Activated naive CD4-positive, alpha-beta T cell treated with anti-CD3 and anti-CD28 coated beads, Interleukin-2, amount 10 ng/mL, durations not matched to agents 7 days and 5 days (primary cell): Measurements from ENCODE around the gene MVP.
"Not testable (repeated sequence)": the region's sequence is repeated elsewhere in the genome, so short reads cannot be mapped to it uniquely, and the experiment has no call there.

Experiments
- CTCF ChIA-PET: fragments of 350-600 bp; sonication (Branson Sonifier 250); formaldehyde crosslinking; loops from one replicate; lab custom pipeline; 2021; ENCODE audit warnings: antibody characterized with exemption; lab: Charles Lee
- DNase-seq: peaks from one replicate; pipeline ENCODE4 v3.0.0-alpha.2; 2020
- H3K27ac Mint-ChIP-seq: one replicate; pipeline ENCODE4 v1.8.0; 2021; ENCODE audit warnings: mild to moderate bottlenecking, moderate library complexity, mixed read lengths
- H3K27me3 Mint-ChIP-seq: one replicate; pipeline ENCODE4 v1.8.0; 2021; ENCODE audit warnings: mild to moderate bottlenecking, mixed read lengths
- H3K36me3 Mint-ChIP-seq: one replicate; pipeline ENCODE4 v1.8.0; 2021; ENCODE audit warnings: mixed read lengths
- H3K4me1 Mint-ChIP-seq: one replicate; pipeline ENCODE4 v1.8.0; 2021; ENCODE audit warnings: mixed read lengths
- H3K4me3 Mint-ChIP-seq: one replicate; pipeline ENCODE4 v1.8.0; 2021; ENCODE audit warnings: mild to moderate bottlenecking, moderate library complexity, mixed read lengths
- H3K9me3 Mint-ChIP-seq: one replicate; pipeline ENCODE4 v1.8.0; 2021; ENCODE audit warnings: mixed read lengths

The MVP gene

GRCh38 chr16:29820271-29820701, at the start of gene MVP:
Gene MVP, plus strand, starts transcription at chr16:29820462. Its CDS starts 10,088 bp downstream, at chr16:29830550.
- DNase-seq, result peak; percentile 72
- Mint-ChIP-seq H3K27ac (peak within 1 kb of the TSS; percentile 95), H3K27me3 (peaks cover 4% of the 10 kb centered on the region), H3K4me1 (peaks cover 76% of the 10 kb centered on the region), H3K4me3 (peak within 1 kb of the TSS; percentile 92), H3K9me3 (no peaks in the 10 kb centered on the region), H3K36me3 (peaks cover 45% of the 10 kb centered on the region)
- CTCF ChIA-PET, result interaction anchor here (7.8 to 9.2 kb wide), 2 partner anchors 13 to 28 kb away, joined by 59 to 103 read pairs; partner anchors contain the start of gene MAZ

GRCh38 chr16:29772330-29772729, 47.9 kb upstream of the MVP start:
- H3K36me3 Mint-ChIP-seq, H3K4me3 Mint-ChIP-seq, H3K4me1 Mint-ChIP-seq, DNase-seq, H3K9me3 Mint-ChIP-seq, H3K27ac Mint-ChIP-seq: not testable (repeated sequence)
- CTCF ChIA-PET, result interaction anchor here (0.8 kb wide), 1 partner anchor 73 kb away, joined by 4 read pairs; no protein-coding TSS in a partner anchor
- peaks cover 23% of the 10 kb centered on the region for H3K27me3 Mint-ChIP-seq

- no peak overlapping the region for H3K4me3 Mint-ChIP-seq
- CTCF ChIA-PET, result no interaction called here
- no peak for DNase-seq
- no peaks in the 10 kb centered on the region for H3K9me3 Mint-ChIP-seq
- peaks cover 44% of the 10 kb centered on the region for H3K27me3 Mint-ChIP-seq
- peaks cover 2% of the 10 kb centered on the region for H3K4me1 Mint-ChIP-seq
- H3K36me3 Mint-ChIP-seq, result no peaks in the 10 kb centered on the region
- no peak overlapping the region for H3K27ac Mint-ChIP-seq
Observed at GRCh38 chr16:29774730-29775129, 45.5 kb upstream of the MVP start.

- Mint-ChIP-seq H3K27me3 (peaks cover 53% of the 10 kb centered on the region), H3K4me3 (no peak overlapping the region), H3K36me3 (no peaks in the 10 kb centered on the region), H3K4me1 (no peaks in the 10 kb centered on the region), H3K27ac (no peak overlapping the region), H3K9me3 (no peaks in the 10 kb centered on the region)
- DNase-seq, result no peak
- CTCF ChIA-PET, result interaction anchor here (0.7 kb wide), 1 partner anchor 257 kb away, joined by 3 read pairs; no protein-coding TSS in a partner anchor
Observed at GRCh38 chr16:29775742-29776408, 44.4 kb upstream of the MVP start.

GRCh38 chr16:29777576-29778350, 42.5 kb upstream of the MVP start, which contains the start of gene ZG16:
Gene ZG16, plus strand, starts transcription at chr16:29778256. Its CDS starts 1,011 bp downstream, at chr16:29779267.
- no peak for DNase-seq
- no peaks in the 10 kb centered on the region for H3K9me3 Mint-ChIP-seq
- peaks cover 64% of the 10 kb centered on the region for H3K27me3 Mint-ChIP-seq
- no peaks in the 10 kb centered on the region for H3K4me1 Mint-ChIP-seq
- no peak within 1 kb of the TSS for H3K27ac Mint-ChIP-seq
- CTCF ChIA-PET, result interaction anchor here (1.2 kb wide), 1 partner anchor 16 kb away, joined by 4 read pairs; no protein-coding TSS in a partner anchor
- no peaks in the 10 kb centered on the region for H3K36me3 Mint-ChIP-seq
- H3K4me3 Mint-ChIP-seq, result no peak within 1 kb of the TSS

GRCh38 chr16:29779474-29779873, 40.8 kb upstream of the MVP start:
- Mint-ChIP-seq H3K27ac (no peak overlapping the region), H3K4me3 (no peak overlapping the region), H3K9me3 (no peaks in the 10 kb centered on the region), H3K4me1 (peaks cover 9% of the 10 kb centered on the region), H3K36me3 (no peaks in the 10 kb centered on the region), H3K27me3 (peaks cover 62% of the 10 kb centered on the region)
- CTCF ChIA-PET, result interaction anchor here (1.1 kb wide), 1 partner anchor 10 kb away, joined by 3 read pairs; no protein-coding TSS in a partner anchor
- no peak for DNase-seq

- H3K4me3 Mint-ChIP-seq, H3K36me3 Mint-ChIP-seq, H3K9me3 Mint-ChIP-seq, H3K27ac Mint-ChIP-seq, DNase-seq: not testable (repeated sequence)
- CTCF ChIA-PET, result interaction anchor here (0.9 to 4.0 kb wide), 4 partner anchors 24 to 82 kb away, joined by 3 to 27 read pairs (median 8); no protein-coding TSS in a partner anchor
- H3K27me3 Mint-ChIP-seq, result peaks cover 41% of the 10 kb centered on the region
- peaks cover 21% of the 10 kb centered on the region for H3K4me1 Mint-ChIP-seq
Observed at GRCh38 chr16:29783094-29783953, 36.9 kb upstream of the MVP start.

- Mint-ChIP-seq H3K36me3 (no peaks in the 10 kb centered on the region), H3K4me3 (no peak overlapping the region), H3K4me1 (peaks cover 27% of the 10 kb centered on the region), H3K27me3 (peaks cover 33% of the 10 kb centered on the region), H3K9me3 (no peaks in the 10 kb centered on the region), H3K27ac (no peak overlapping the region)
- DNase-seq, result peak; percentile 46
- CTCF ChIA-PET, result interaction anchor here (0.9 to 4.0 kb wide), 15 partner anchors 13 to 83 kb away, joined by 3 to 27 read pairs (median 6); partner anchors contain the start of gene PAGR1
Observed at GRCh38 chr16:29784157-29784556, 36.1 kb upstream of the MVP start.

- CTCF ChIA-PET, result interaction anchor here (0.6 to 4.0 kb wide), 17 partner anchors 8 to 84 kb away, joined by 3 to 27 read pairs (median 6); partner anchors contain the start of gene PAGR1
Observed at GRCh38 chr16:29784901-29785500, 35.3 kb upstream of the MVP start.

GRCh38 chr16:29787155-29787554, 33.1 kb upstream of the MVP start:
- not testable (repeated sequence) for H3K27me3 Mint-ChIP-seq
- peaks cover 13% of the 10 kb centered on the region for H3K36me3 Mint-ChIP-seq
- CTCF ChIA-PET, result interaction anchor here (1.0 to 4.0 kb wide), 3 partner anchors 49 to 86 kb away, joined by 4 to 27 read pairs (median 13); no protein-coding TSS in a partner anchor

More at GRCh38 chr16:29784901-29785500, 35.3 kb upstream of the MVP start:
- H3K4me1 Mint-ChIP-seq, result peaks cover 31% of the 10 kb centered on the region
- peak overlapping the region; percentile 50 for H3K27ac Mint-ChIP-seq
- peaks cover 24% of the 10 kb centered on the region for H3K27me3 Mint-ChIP-seq
- peak; percentile 79 for DNase-seq
- peak overlapping the region; percentile 25 for H3K4me3 Mint-ChIP-seq
- H3K9me3 Mint-ChIP-seq, result no peaks in the 10 kb centered on the region
- H3K36me3 Mint-ChIP-seq, result no peaks in the 10 kb centered on the region

GRCh38 chr16:29789775-29790182, 30.5 kb upstream of the MVP start:
- Mint-ChIP-seq H3K4me3 (peak overlapping the region; percentile 96), H3K36me3 (peaks cover 33% of the 10 kb centered on the region), H3K9me3 (no peaks in the 10 kb centered on the region), H3K4me1 (peaks cover 55% of the 10 kb centered on the region), H3K27ac (peak overlapping the region; percentile 96), H3K27me3 (no peaks in the 10 kb centered on the region)
- DNase-seq, result no peak
- CTCF ChIA-PET, result interaction anchor here (0.5 to 2.3 kb wide), 16 partner anchors 9 to 245 kb away, joined by 3 to 17 read pairs (median 4); partner anchors contain the start of gene PAGR1

More at GRCh38 chr16:29787155-29787554, 33.1 kb upstream of the MVP start:
- DNase-seq, H3K4me3 Mint-ChIP-seq, H3K9me3 Mint-ChIP-seq, H3K27ac Mint-ChIP-seq: not testable (repeated sequence)
- peaks cover 45% of the 10 kb centered on the region for H3K4me1 Mint-ChIP-seq

GRCh38 chr16:29790183-29790948, 29.9 kb upstream of the MVP start, which contains the start of gene KIF22:
Gene KIF22, plus strand, starts transcription at chr16:29790751. Its CDS starts 9 bp downstream, at chr16:29790760.
- Mint-ChIP-seq H3K9me3 (no peaks in the 10 kb centered on the region), H3K4me3 (peak within 1 kb of the TSS; percentile 96), H3K4me1 (peaks cover 55% of the 10 kb centered on the region), H3K27me3 (no peaks in the 10 kb centered on the region), H3K36me3 (peaks cover 39% of the 10 kb centered on the region), H3K27ac (peak within 1 kb of the TSS; percentile 96)
- peak; percentile 100 for DNase-seq
- CTCF ChIA-PET, result interaction anchor here (0.5 to 2.3 kb wide), 20 partner anchors 9 to 244 kb away, joined by 3 to 17 read pairs (median 4); partner anchors contain the start of gene PAGR1
